CD4-positive, alpha-beta T cell (primary cell): ENCODE data around the gene XYLT1. TPM values are rescaled to one million over a fixed set of nuclear protein-coding genes. Genes with fewer than 3 reads are reported as not detected.

Source experiments
- ATAC-seq: fragments of 200-7000 bp; cut with Tn5 transposase; one replicate; pipeline ENCODE4 v1.10.0; 2022; ENCODE audit warnings: mild to moderate bottlenecking; ENCODE audit not compliant: poor library complexity
- CTCF ChIA-PET: fragments of 350-600 bp; sonication (Branson Sonifier 250); formaldehyde crosslinking; loops from one replicate; lab custom pipeline; 2021; ENCODE audit warnings: antibody characterized with exemption, inconsistent platforms; lab: Charles Lee
- POLR2A ChIA-PET: fragments of 350-600 bp; sonication (Branson Sonifier 250); formaldehyde crosslinking; loops from one replicate; lab custom pipeline; 2021; ENCODE audit warnings: antibody characterized with exemption, inconsistent platforms; lab: Charles Lee
- DNase-seq, 14 experiments: peaks; one replicate each; pipeline ENCODE4 v3.0.0-alpha.2; 2013 to 2020; ENCODE audit warnings: mixed read lengths in 2 of 14
- H3K27ac ChIP-seq, 2 donors: one replicate each; pipeline versions ENCODE4 v1.5.1 to v1.7.0; 2013; ENCODE audit warnings: low read length in 2 of 2, low read depth in 1 of 2, mild to moderate bottlenecking in 1 of 2
- H3K27me3 ChIP-seq, 2 experiments: 1 replicate in 1 of 2; 2 replicates in 1 of 2; pipeline versions ENCODE4 v1.6.1 to v1.7.0; 2013; ENCODE audit warnings: low read length in 2 of 2, control low read depth in 1 of 2, mild to moderate bottlenecking in 1 of 2, moderate library complexity in 1 of 2; ENCODE audit not compliant: insufficient read depth in 2 of 2, control insufficient read depth in 1 of 2
- H3K36me3 ChIP-seq: one replicate; pipeline ENCODE4 v1.6.1; 2013; ENCODE audit warnings: low read length, control low read depth; ENCODE audit not compliant: insufficient read depth
- H3K4me1 ChIP-seq: one replicate; pipeline ENCODE4 v1.6.1; 2013; ENCODE audit warnings: low read length, control low read depth; ENCODE audit not compliant: insufficient read depth
- H3K4me3 ChIP-seq: one replicate; pipeline ENCODE4 v1.5.1; 2013; ENCODE audit warnings: mild to moderate bottlenecking, low read length, moderate library complexity
- H3K9me3 ChIP-seq, 2 experiments: 1 replicate in 1 of 2; 2 replicates in 1 of 2; pipeline versions ENCODE4 v1.6.1 to v1.7.0; 2013; ENCODE audit warnings: low read length in 2 of 2, mild to moderate bottlenecking in 2 of 2, control low read depth in 1 of 2, moderate library complexity in 1 of 2; ENCODE audit not compliant: control insufficient read depth in 1 of 2, insufficient read depth in 1 of 2
- H3K27ac Mint-ChIP-seq: one replicate; pipeline ENCODE4 v1.8.0; 2020; ENCODE audit warnings: mixed read lengths
- H3K27me3 Mint-ChIP-seq: one replicate; pipeline ENCODE4 v1.8.0; 2021; ENCODE audit warnings: mixed read lengths
- H3K36me3 Mint-ChIP-seq: one replicate; pipeline ENCODE4 v1.8.0; 2021; ENCODE audit warnings: low read depth, mixed read lengths
- H3K4me1 Mint-ChIP-seq: one replicate; pipeline ENCODE4 v1.8.0; 2021; ENCODE audit warnings: low read depth, mixed read lengths
- H3K4me3 Mint-ChIP-seq: one replicate; pipeline ENCODE4 v1.8.0; 2020; ENCODE audit warnings: mild to moderate bottlenecking, mixed read lengths
- H3K9me3 Mint-ChIP-seq: one replicate; pipeline ENCODE4 v1.8.0; 2020; ENCODE audit warnings: mixed read lengths
- CTCF ChIP-seq: fragments of 200-600 bp; IDR thresholded peaks from one replicate; pipeline ENCODE4 v1.8.0; 2022; ENCODE audit warnings: antibody characterized with exemption, mild to moderate bottlenecking
- intact Hi-C, 2 experiments: fragments of 100-400 bp; cut with DNase I in 1 of 2; cut with micrococcal nuclease in 1 of 2; formaldehyde crosslinking; loops; one replicate each; pipeline versions ENCODE4 v1.15.1 to v1.9.0; 2023 to 2025; cut with DNase I, micrococcal nuclease
- total RNA-seq, 174 experiments: library from RNA in 2 of 174; stranded (reverse) in 2 of 174; gene quantifications; one replicate each; pipeline ENCODE4 v1.2.3 and lab custom pipeline; 2021 to 2026

Gene XYLT1
- total RNA-seq, 2 experiments from 2014 or later, result 26.0 to 27.1 TPM

GRCh38 chr16:17372386-17372785 is 98.4 kb downstream of the XYLT1 start:
- H3K4me1 ChIP-seq, result peaks cover 74% of the 10 kb centered on the region
- POLR2A ChIA-PET, result interaction anchor here (1.0 to 5.6 kb wide), 5 partner anchors 13 to 96 kb away, joined by 3 to 51 read pairs (median 3); no protein-coding TSS in a partner anchor
- H3K36me3 ChIP-seq, result no peaks in the 10 kb centered on the region
- DNase-seq, result peak in 1 of 14 experiments; percentile 37
- CTCF ChIA-PET, result no interaction called here
- Mint-ChIP-seq H3K27me3 (no peaks in the 10 kb centered on the region), H3K9me3 (no peaks in the 10 kb centered on the region), H3K27ac (peak overlapping the region; percentile 93), H3K4me3 (no peak overlapping the region), H3K36me3 (peaks cover 4% of the 10 kb centered on the region), H3K4me1 (peaks cover 90% of the 10 kb centered on the region)
- no peak overlapping the region for H3K4me3 ChIP-seq
- no peaks in the 10 kb centered on the region for H3K9me3 ChIP-seq
- H3K27me3 ChIP-seq, result no peaks in the 10 kb centered on the region
- H3K27ac ChIP-seq, result no peak overlapping the region
- ATAC-seq, result no peak
- TF ChIP-seq CTCF, result no peak
- intact Hi-C loops, result loop anchor here in 1 of 2 experiments (2.0 to 10.0 kb wide), 4 partner anchors 35 to 358 kb away; partner anchors contain the start of gene XYLT1

DNA sequence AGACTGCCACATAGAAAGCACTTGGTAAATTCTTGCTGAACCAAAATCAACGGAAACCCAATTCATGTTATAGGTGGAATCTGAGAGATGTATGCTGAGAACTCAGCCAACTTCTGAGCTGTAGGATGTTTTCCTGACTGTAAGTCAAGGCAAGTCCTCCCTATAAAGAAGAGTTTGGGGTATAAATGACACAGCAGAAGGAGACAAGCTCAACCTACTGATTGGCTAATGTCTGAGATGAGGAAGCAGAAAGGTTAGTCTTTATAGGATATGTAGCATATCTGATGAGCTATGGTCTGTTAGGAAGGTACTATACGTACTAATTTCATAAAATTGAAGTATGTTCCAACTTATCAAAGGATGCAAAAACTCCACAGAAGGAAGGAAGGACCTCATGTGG is 99.5 kb downstream of the XYLT1 start:
- ChIA-PET CTCF (interaction anchor here (1.0 kb wide), 1 partner anchor 12 kb away, joined by 5 read pairs; no protein-coding TSS in a partner anchor), POLR2A (interaction anchor here (0.9 to 5.6 kb wide), 9 partner anchors 11 to 99 kb away, joined by 3 to 51 read pairs (median 18); no protein-coding TSS in a partner anchor)
- no peak for TF ChIP-seq CTCF
- intact Hi-C loops, result loop anchor here in 1 of 2 experiments (5.0 to 10.0 kb wide), 3 partner anchors 34 to 356 kb away; no protein-coding TSS in a partner anchor
- no peaks in the 10 kb centered on the region for H3K9me3 Mint-ChIP-seq
- ATAC-seq (no peak), DNase-seq (no peak)
- peaks cover 4% of the 10 kb centered on the region for H3K36me3 Mint-ChIP-seq
- Histone ChIP-seq H3K27ac (peak overlapping the region; percentile 88 to 90), H3K36me3 (no peaks in the 10 kb centered on the region), H3K4me1 (peaks cover 77% of the 10 kb centered on the region), H3K9me3 (no peaks in the 10 kb centered on the region), H3K27me3 (no peaks in the 10 kb centered on the region), H3K4me3 (no peak overlapping the region)
- no peaks in the 10 kb centered on the region for H3K27me3 Mint-ChIP-seq
- peak overlapping the region; percentile 93 for H3K27ac Mint-ChIP-seq
- peaks cover 96% of the 10 kb centered on the region for H3K4me1 Mint-ChIP-seq
- peak overlapping the region; percentile 27 for H3K4me3 Mint-ChIP-seq

DNA sequence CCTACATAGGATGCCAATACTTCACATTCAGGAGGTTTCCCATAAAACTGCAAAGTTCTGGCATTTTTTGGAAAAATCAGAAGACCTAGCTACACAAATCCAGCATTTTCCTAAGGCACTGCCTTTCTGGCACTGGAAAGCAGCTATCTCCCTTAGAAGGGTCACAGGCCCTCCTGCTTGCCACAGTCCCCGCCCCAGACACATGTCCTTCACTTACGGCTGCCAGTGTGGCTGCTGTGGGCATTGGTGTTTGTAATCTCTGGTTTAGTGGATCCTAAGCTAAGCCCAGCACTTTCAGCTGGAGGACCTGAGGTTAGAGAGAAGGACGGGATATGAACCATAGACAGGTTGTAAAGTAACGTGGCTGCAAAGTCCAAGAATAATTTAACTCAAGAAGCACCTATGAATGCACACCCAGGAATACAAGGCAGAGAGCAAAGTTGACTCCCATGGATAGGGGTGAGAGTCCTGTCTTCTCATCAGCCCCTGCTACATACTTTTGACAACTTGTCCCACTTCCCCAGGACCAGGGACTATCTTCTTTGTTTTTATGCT is 100.0 kb downstream of the XYLT1 start:
- POLR2A ChIA-PET, result interaction anchor here (0.6 to 5.6 kb wide), 16 partner anchors 9 to 1419 kb away, joined by 3 to 51 read pairs (median 9); partner anchors contain the start of gene RPS15A
- Histone ChIP-seq H3K4me3 (no peak overlapping the region), H3K4me1 (peaks cover 77% of the 10 kb centered on the region), H3K9me3 (no peaks in the 10 kb centered on the region), H3K36me3 (no peaks in the 10 kb centered on the region), H3K27me3 (no peaks in the 10 kb centered on the region), H3K27ac (peak overlapping the region; percentile 88 to 90)
- H3K36me3 Mint-ChIP-seq, result peaks cover 4% of the 10 kb centered on the region
- DNase-seq, result no peak
- peak overlapping the region; percentile 93 for H3K27ac Mint-ChIP-seq
- intact Hi-C loops, result loop anchor here in 1 of 2 experiments (5.0 to 10.0 kb wide), 3 partner anchors 34 to 356 kb away; no protein-coding TSS in a partner anchor
- CTCF ChIA-PET, result interaction anchor here (1.0 to 1.3 kb wide), 2 partner anchors 12 to 24 kb away, joined by 3 to 5 read pairs; no protein-coding TSS in a partner anchor
- H3K4me1 Mint-ChIP-seq, result peaks cover 96% of the 10 kb centered on the region
- no peaks in the 10 kb centered on the region for H3K9me3 Mint-ChIP-seq
- no peak for ATAC-seq
- no peak for TF ChIP-seq CTCF
- peak overlapping the region; percentile 88 for H3K4me3 Mint-ChIP-seq
- H3K27me3 Mint-ChIP-seq, result no peaks in the 10 kb centered on the region
